ENCODE results near the gene CASP7.
"Not testable (repeated sequence)": the region's sequence is repeated elsewhere in the genome, so short reads cannot be mapped to it uniquely, and the experiment has no call there.

The CASP7 gene

DNA sequence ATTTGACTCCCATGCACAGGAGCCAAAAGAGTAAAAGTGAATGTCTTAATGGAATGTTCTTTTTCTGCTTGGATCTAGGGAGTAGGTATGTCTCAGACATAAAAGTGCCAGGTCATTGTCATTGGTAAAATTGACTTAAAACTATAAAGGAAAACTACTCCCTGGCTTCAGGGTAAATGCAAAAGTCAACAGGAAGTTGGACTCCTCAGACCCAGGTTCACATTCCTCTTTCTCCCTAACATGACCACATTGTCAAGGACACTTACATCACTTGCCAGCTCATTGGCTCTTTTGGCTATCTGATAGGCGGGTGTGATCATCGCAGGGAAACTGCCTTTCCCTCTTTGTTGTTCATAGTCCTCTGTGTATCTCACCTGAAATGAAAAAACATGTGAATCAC, 29.5 kb upstream of the CASP7 start:
- no peaks in the 10 kb centered on the region for H3K9me3 ChIP-seq
- H3K27ac ChIP-seq, result no peak overlapping the region
- TF ChIP-seq, protein P1, sequence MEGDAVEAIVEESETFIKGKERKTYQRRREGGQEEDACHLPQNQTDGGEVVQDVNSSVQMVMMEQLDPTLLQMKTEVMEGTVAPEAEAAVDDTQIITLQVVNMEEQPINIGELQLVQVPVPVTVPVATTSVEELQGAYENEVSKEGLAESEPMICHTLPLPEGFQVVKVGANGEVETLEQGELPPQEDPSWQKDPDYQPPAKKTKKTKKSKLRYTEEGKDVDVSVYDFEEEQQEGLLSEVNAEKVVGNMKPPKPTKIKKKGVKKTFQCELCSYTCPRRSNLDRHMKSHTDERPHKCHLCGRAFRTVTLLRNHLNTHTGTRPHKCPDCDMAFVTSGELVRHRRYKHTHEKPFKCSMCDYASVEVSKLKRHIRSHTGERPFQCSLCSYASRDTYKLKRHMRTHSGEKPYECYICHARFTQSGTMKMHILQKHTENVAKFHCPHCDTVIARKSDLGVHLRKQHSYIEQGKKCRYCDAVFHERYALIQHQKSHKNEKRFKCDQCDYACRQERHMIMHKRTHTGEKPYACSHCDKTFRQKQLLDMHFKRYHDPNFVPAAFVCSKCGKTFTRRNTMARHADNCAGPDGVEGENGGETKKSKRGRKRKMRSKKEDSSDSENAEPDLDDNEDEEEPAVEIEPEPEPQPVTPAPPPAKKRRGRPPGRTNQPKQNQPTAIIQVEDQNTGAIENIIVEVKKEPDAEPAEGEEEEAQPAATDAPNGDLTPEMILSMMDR (IDR thresholded peaks at IDR 0.05), result no peak

DNA sequence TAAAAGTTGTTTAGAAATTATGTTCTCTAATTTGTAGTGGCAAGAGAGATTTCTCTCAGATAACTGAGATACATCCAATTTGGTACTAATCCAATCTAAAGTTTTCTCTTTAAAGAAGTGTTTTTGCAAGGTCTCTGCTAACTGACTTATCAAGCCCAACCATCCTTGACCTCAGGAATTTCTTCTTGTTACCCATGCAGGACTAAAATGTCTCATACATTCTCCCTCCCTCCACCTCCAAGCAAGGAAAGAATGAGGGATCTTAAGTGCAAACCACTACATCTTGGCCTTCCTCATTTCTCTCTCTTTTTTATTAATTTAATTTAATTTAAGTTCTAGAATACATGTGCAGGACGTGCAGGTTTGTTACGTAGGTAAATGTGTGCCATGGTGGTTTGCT, 28.7 kb upstream of the CASP7 start:
- Histone ChIP-seq H3K4me3 (ENCODE audit: low read depth in 1 of 2, low read length in 1 of 2) (no peak overlapping the region), H3K4me1 (ENCODE audit: control insufficient read depth in 1 of 2, insufficient read depth in 1 of 2, low read depth in 1 of 2, low read length in 1 of 2) (no peaks in the 10 kb centered on the region), H3K9me3 (no peaks in the 10 kb centered on the region), H3K36me3 (no peaks in the 10 kb centered on the region), H3K27ac (no peak overlapping the region), H3K27me3 (peaks cover 4% of the 10 kb centered on the region)
- TF ChIP-seq, protein P1 (IDR thresholded peaks at IDR 0.05), result no peak

More for the DNA sequence above, 29.5 kb upstream of the CASP7 start:
- peaks cover 4% of the 10 kb centered on the region for H3K27me3 ChIP-seq
- H3K4me1 ChIP-seq (ENCODE audit: control insufficient read depth in 1 of 2, insufficient read depth in 1 of 2, low read depth in 1 of 2, low read length in 1 of 2), result no peaks in the 10 kb centered on the region
- H3K36me3 ChIP-seq, result no peaks in the 10 kb centered on the region
- H3K4me3 ChIP-seq (ENCODE audit: low read depth in 1 of 2, low read length in 1 of 2), result no peak overlapping the region

DNA sequence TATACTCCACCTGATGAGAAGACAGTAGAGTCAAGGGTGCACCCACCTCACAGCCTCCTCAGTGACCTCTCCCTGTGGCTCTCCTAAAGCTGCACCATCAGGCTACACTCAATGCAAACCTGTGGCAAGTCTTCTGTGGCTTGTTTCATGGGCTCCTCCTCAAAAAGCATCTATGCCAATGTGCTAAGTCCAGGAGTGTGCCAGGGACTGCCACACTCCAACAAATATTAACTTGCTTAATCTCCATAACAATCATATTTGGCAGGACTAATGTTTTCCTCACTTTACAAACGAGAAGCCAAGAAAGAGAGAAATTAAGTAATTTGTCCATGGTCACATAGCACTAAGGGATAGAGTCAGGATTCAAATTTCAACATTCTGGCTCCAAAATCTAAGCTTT, 27.8 kb upstream of the CASP7 start:
- H3K4me1 ChIP-seq (ENCODE audit: control insufficient read depth in 1 of 2, insufficient read depth in 1 of 2, low read depth in 1 of 2, low read length in 1 of 2), result no peaks in the 10 kb centered on the region
- TF ChIP-seq, protein P1 (IDR thresholded peaks at IDR 0.05), result no peak
- H3K9me3 ChIP-seq, result no peaks in the 10 kb centered on the region
- no peak overlapping the region for H3K27ac ChIP-seq
- H3K4me3 ChIP-seq (ENCODE audit: low read depth in 1 of 2, low read length in 1 of 2), result no peak overlapping the region
- no peaks in the 10 kb centered on the region for H3K36me3 ChIP-seq
- H3K27me3 ChIP-seq, result peaks cover 4% of the 10 kb centered on the region

DNA sequence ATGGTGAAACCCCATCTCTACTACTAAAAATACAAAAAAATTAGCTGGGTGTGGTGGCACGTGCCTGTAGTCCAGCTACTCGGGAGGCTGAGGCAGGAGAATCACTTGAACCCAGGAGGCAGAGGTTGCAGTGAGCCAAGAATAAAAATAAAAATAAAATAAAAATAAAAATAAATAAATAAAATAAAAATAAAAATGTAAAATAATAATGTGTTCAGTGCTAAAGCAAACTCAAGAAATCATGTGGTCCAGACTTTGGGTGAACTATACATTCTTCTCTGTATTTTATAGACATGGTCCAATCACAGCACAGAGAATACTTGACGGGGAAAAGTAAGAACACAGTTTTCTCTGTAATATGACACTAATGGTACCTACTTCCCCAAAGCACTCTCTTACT, 27.3 kb upstream of the CASP7 start:
- H3K27ac ChIP-seq; H3K36me3 ChIP-seq; H3K27me3 ChIP-seq; H3K9me3 ChIP-seq; H3K4me1 ChIP-seq (ENCODE audit: control insufficient read depth in 1 of 2, insufficient read depth in 1 of 2, low read depth in 1 of 2, low read length in 1 of 2); H3K4me3 ChIP-seq (ENCODE audit: low read depth in 1 of 2, low read length in 1 of 2): not testable (repeated sequence)

DNA sequence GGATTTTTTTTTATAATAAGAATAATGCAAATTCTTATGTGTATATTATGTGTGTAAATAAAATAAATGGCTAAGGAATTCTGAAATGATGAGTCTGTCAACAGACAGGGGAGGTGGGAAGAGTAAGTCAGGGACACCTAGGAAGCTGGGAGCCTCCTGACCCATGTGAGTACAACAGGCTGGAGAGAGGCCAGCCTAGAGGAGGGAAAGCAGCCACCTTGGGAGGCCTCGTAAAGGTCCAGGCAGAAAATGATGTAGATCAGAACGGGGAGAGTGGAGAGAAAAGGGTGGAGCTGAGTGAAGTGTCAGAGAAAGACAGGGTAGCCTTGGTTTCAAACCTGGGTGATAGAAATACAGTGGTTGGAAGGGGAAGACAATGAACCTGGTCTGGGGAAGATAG, 22.8 kb upstream of the CASP7 start:
- H3K4me3 ChIP-seq (ENCODE audit: low read depth in 1 of 2, low read length in 1 of 2), result no peak overlapping the region
- H3K27ac ChIP-seq, result no peak overlapping the region
- no peaks in the 10 kb centered on the region for H3K4me1 ChIP-seq (ENCODE audit: control insufficient read depth in 1 of 2, insufficient read depth in 1 of 2, low read depth in 1 of 2, low read length in 1 of 2)
- H3K36me3 ChIP-seq, result no peaks in the 10 kb centered on the region
- TF ChIP-seq, protein P1 (IDR thresholded peaks at IDR 0.05), result no peak
- no peaks in the 10 kb centered on the region for H3K9me3 ChIP-seq
- H3K27me3 ChIP-seq, result peaks cover 4% of the 10 kb centered on the region

DNA sequence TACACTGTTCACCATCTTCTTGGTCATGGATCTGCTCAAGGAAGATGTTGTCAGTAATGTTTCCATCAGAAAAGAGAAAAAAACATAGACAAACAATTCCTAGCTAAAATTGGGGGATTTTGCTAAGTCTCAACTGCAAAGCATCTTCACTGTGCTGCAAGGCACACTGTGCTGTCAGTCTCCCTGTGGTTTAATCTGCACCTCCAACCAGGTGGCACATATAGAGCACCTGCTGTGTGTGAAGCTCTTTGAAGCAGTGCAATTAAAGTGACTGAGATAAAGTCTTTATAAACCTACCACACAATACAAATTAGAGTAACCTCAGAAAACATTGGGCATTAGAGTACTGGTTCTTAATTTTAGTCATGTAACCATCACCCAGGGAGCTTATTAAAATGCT, 22.2 kb upstream of the CASP7 start:
- no peaks in the 10 kb centered on the region for H3K36me3 ChIP-seq
- TF ChIP-seq, protein P1 (IDR thresholded peaks at IDR 0.05), result no peak
- H3K27ac ChIP-seq, result no peak overlapping the region
- H3K27me3 ChIP-seq, result peaks cover 4% of the 10 kb centered on the region
- H3K4me3 ChIP-seq (ENCODE audit: low read depth in 1 of 2, low read length in 1 of 2), result no peak overlapping the region
- no peaks in the 10 kb centered on the region for H3K4me1 ChIP-seq (ENCODE audit: control insufficient read depth in 1 of 2, insufficient read depth in 1 of 2, low read depth in 1 of 2, low read length in 1 of 2)
- no peaks in the 10 kb centered on the region for H3K9me3 ChIP-seq

All from neutrophil (primary cell).